NCI-H1417 treated with DMSO at 0.1 percent for 48 hours (cell line): ENCODE results near the gene TGM3.

Source experiments
- DNase-seq: peaks from one replicate; lab custom pipeline; 2025; lab: John Stamatoyannopoulos, UW

Gene TGM3

GRCh38 chr20:2305479-2305878 is 9.7 kb downstream of the TGM3 start:
- DNase-seq, result no peak

GRCh38 chr20:2305946-2306345 is 10.1 kb downstream of the TGM3 start:
- DNase-seq, result peak; percentile 94

GRCh38 chr20:2307136-2307535 is 11.3 kb downstream of the TGM3 start:
- DNase-seq, result no peak

- DNase-seq, result no peak
Observed at GRCh38 chr20:2311329-2311728, 15.5 kb downstream of the TGM3 start.

- DNase-seq, result no peak
Observed at GRCh38 chr20:2312876-2313275, 17.1 kb downstream of the TGM3 start.

GRCh38 chr20:2313316-2313715 is 17.5 kb downstream of the TGM3 start:
- no peak for DNase-seq

- peak; percentile 33 for DNase-seq
Observed at GRCh38 chr20:2314759-2315439, 19.1 kb downstream of the TGM3 start.

GRCh38 chr20:2315440-2315778 is 19.6 kb downstream of the TGM3 start:
- DNase-seq, result no peak

- DNase-seq, result no peak
Observed at GRCh38 chr20:2316847-2317495, 21.2 kb downstream of the TGM3 start.

- DNase-seq, result no peak
Observed at GRCh38 chr20:2320813-2321658, 25.2 kb downstream of the TGM3 start.

GRCh38 chr20:2323051-2323450 is 27.2 kb downstream of the TGM3 start:
- no peak for DNase-seq

- DNase-seq, result no peak
Observed at GRCh38 chr20:2326046-2326445, 30.2 kb downstream of the TGM3 start.

- DNase-seq, result no peak
Observed at GRCh38 chr20:2327620-2328555, 32.1 kb downstream of the TGM3 start.

- DNase-seq, result no peak
Observed at GRCh38 chr20:2329286-2329685, 33.5 kb downstream of the TGM3 start.

GRCh38 chr20:2330090-2330695 is 34.4 kb downstream of the TGM3 start:
- peak; percentile 84 for DNase-seq

- DNase-seq, result no peak
Observed at GRCh38 chr20:2331106-2331505, 35.3 kb downstream of the TGM3 start.

- DNase-seq, result no peak
Observed at GRCh38 chr20:2331901-2332565, 36.2 kb downstream of the TGM3 start.

GRCh38 chr20:2332711-2333110 is 36.9 kb downstream of the TGM3 start:
- no peak for DNase-seq

- DNase-seq, result no peak
Observed at GRCh38 chr20:2333821-2334220, 38.0 kb downstream of the TGM3 start.

- DNase-seq, result no peak
Observed at GRCh38 chr20:2335096-2335870, 39.5 kb downstream of the TGM3 start.
